ENCODE measurements around the gene LCN1.
"Not testable (repeated sequence)": the region's sequence is repeated elsewhere in the genome, so short reads cannot be mapped to it uniquely, and the experiment has no call there.

The LCN1 gene

GRCh38 chr9:135524130-135524861 is 3.1 kb downstream of the LCN1 start:
- DNase-seq = no peak

GRCh38 chr9:135525241-135526088 is 4.2 kb downstream of the LCN1 start:
- no peak for DNase-seq

GRCh38 chr9:135526089-135526729 is 5.0 kb downstream of the LCN1 start:
- DNase-seq = no peak

- no peak for DNase-seq
Measured at GRCh38 chr9:135526730-135527571, 5.7 kb downstream of the LCN1 start.

- DNase-seq = not testable (repeated sequence)
Measured at GRCh38 chr9:135528842-135529435, 7.7 kb downstream of the LCN1 start.

- no peak for DNase-seq
Measured at GRCh38 chr9:135530146-135530545, 8.9 kb downstream of the LCN1 start.

GRCh38 chr9:135531096-135531495 is 9.9 kb downstream of the LCN1 start:
- no peak for DNase-seq

GRCh38 chr9:135533113-135533512 is 11.9 kb downstream of the LCN1 start:
- DNase-seq = no peak

GRCh38 chr9:135533674-135534073 is 12.4 kb downstream of the LCN1 start:
- DNase-seq = no peak

GRCh38 chr9:135534192-135534711 is 13.0 kb downstream of the LCN1 start:
- DNase-seq = not testable (repeated sequence)

GRCh38 chr9:135534826-135535225 is 13.6 kb downstream of the LCN1 start:
- DNase-seq = not testable (repeated sequence)

- DNase-seq = not testable (repeated sequence)
Measured at GRCh38 chr9:135535631-135536030, 14.4 kb downstream of the LCN1 start.

GRCh38 chr9:135536216-135536615 is 15.0 kb downstream of the LCN1 start:
- no peak for DNase-seq

GRCh38 chr9:135543262-135543894 is 22.1 kb downstream of the LCN1 start:
- not testable (repeated sequence) for DNase-seq

GRCh38 chr9:135544981-135545635 is 23.9 kb downstream of the LCN1 start:
- DNase-seq = no peak

GRCh38 chr9:135545646-135546176 is 24.5 kb downstream of the LCN1 start, which contains the start of gene OBP2A:
OBP2A (plus strand) TSS chr9:135546126; CDS start chr9:135546181, 55 bp downstream.
- not testable (repeated sequence) for DNase-seq

- not testable (repeated sequence) for DNase-seq
Measured at GRCh38 chr9:135546792-135547617, 25.8 kb downstream of the LCN1 start.

GRCh38 chr9:135547756-135548736 is 26.8 kb downstream of the LCN1 start:
- no peak for DNase-seq
